Peyer's patch (tissue), 4 donors: ENCODE measurements around the gene IFT20.

Experiments
- POLR2A ChIP-seq, 2 donors: fragments of 450-650 bp; IDR thresholded peaks; one replicate each; pipeline ENCODE4 v1.5.1; 2017; ENCODE audit warnings: antibody characterized with exemption in 2 of 2, mild to moderate bottlenecking in 2 of 2, moderate library complexity in 2 of 2
- TF ChIP-seq, protein P1 (sequence below), 6 experiments: fragments of 450-650 bp in 4 of 6; fragments of 200-600 bp in 2 of 6; sonication (generic) in 1 of 6; IDR thresholded peaks; one replicate each; pipeline ENCODE4 v1.5.1; 2017 to 2019; ENCODE audit warnings: antibody characterized with exemption in 6 of 6, mild to moderate bottlenecking in 3 of 6, moderate library complexity in 1 of 6

DNA sequence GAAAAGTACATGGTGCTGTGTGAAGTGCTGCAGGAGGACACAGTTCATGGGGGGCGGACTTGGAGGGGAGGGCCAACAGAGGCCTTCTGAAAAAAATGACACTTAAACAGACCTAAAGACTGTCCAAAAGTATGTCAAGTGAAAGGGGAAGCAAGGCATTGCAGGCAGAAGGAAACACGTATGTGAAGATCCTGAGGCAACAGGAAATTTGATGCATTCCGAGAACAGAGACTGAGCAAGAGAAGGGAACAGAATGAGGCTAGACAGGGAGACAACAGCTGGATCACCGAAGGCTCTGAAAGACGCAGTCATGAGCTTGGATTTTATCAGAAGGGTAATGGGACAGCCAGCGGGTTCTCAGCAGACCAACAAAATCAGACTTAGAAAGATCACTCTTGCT is 1.1 kb downstream of the IFT20 start:
- TF ChIP-seq, protein P1, sequence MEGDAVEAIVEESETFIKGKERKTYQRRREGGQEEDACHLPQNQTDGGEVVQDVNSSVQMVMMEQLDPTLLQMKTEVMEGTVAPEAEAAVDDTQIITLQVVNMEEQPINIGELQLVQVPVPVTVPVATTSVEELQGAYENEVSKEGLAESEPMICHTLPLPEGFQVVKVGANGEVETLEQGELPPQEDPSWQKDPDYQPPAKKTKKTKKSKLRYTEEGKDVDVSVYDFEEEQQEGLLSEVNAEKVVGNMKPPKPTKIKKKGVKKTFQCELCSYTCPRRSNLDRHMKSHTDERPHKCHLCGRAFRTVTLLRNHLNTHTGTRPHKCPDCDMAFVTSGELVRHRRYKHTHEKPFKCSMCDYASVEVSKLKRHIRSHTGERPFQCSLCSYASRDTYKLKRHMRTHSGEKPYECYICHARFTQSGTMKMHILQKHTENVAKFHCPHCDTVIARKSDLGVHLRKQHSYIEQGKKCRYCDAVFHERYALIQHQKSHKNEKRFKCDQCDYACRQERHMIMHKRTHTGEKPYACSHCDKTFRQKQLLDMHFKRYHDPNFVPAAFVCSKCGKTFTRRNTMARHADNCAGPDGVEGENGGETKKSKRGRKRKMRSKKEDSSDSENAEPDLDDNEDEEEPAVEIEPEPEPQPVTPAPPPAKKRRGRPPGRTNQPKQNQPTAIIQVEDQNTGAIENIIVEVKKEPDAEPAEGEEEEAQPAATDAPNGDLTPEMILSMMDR (IDR thresholded peaks at IDR 0.05), result no peak
- no peak for TF ChIP-seq POLR2A (IDR thresholded peaks at IDR 0.05)
